Nephron (organoid): Measurements from ENCODE around the gene HOXA10.

Source experiments
- H3K27ac Mint-ChIP-seq, 3 experiments: 2 replicates each; pipeline ENCODE4 v1.8.0; 2020; ENCODE audit warnings: mixed read lengths in 3 of 3, mild to moderate bottlenecking in 2 of 3, moderate library complexity in 1 of 3
- H3K27me3 Mint-ChIP-seq: 2 replicates; pipeline ENCODE4 v1.8.0; 2021; ENCODE audit warnings: low read depth, mild to moderate bottlenecking, moderate library complexity, mixed read lengths
- H3K36me3 Mint-ChIP-seq: 2 replicates; pipeline ENCODE4 v1.8.0; 2020; ENCODE audit warnings: low read depth, mixed read lengths
- H3K4me1 Mint-ChIP-seq: 2 replicates; pipeline ENCODE4 v1.8.0; 2020; ENCODE audit warnings: mixed read lengths
- H3K4me3 Mint-ChIP-seq, 3 experiments: 2 replicates each; pipeline ENCODE4 v1.8.0; 2020; ENCODE audit warnings: mild to moderate bottlenecking in 3 of 3, mixed read lengths in 3 of 3, moderate library complexity in 2 of 3
- H3K9me3 Mint-ChIP-seq: 2 replicates; pipeline ENCODE4 v1.8.0; 2020; ENCODE audit warnings: mixed read lengths
- CTCF ChIP-seq, 3 experiments: fragments of 200-600 bp; sonication (generic); IDR thresholded peaks; one replicate each; pipeline ENCODE4 v1.5.0; 2021; ENCODE audit warnings: antibody characterized with exemption in 3 of 3; ENCODE audit not compliant: unreplicated experiment in 3 of 3

The HOXA10 gene

GRCh38 chr7:27191161-27191731 lies 17.1 kb upstream of the HOXA10 start:
- Mint-ChIP-seq H3K9me3 (no peaks in the 10 kb centered on the region), H3K36me3 (no peaks in the 10 kb centered on the region), H3K27ac (no peak overlapping the region), H3K4me1 (peaks cover 34% of the 10 kb centered on the region), H3K27me3 (peaks cover 100% of the 10 kb centered on the region), H3K4me3 (peak overlapping the region; percentile 45 to 59 (median 53))
- no peak for TF ChIP-seq CTCF (IDR thresholded peaks at IDR 0.05; ENCODE audit: unreplicated experiment in 3 of 3)

- Mint-ChIP-seq H3K27ac (peak overlapping the region in 2 of 3 experiments; percentile 3 to 97), H3K9me3 (no peaks in the 10 kb centered on the region), H3K4me1 (peaks cover 42% of the 10 kb centered on the region), H3K4me3 (peak overlapping the region; percentile 56 to 92 (median 71)), H3K27me3 (peaks cover 100% of the 10 kb centered on the region), H3K36me3 (no peaks in the 10 kb centered on the region)
- no peak for TF ChIP-seq CTCF (IDR thresholded peaks at IDR 0.05; ENCODE audit: unreplicated experiment in 3 of 3)
These were observed 16.1 kb upstream of the HOXA10 start for GRCh38 chr7:27189997-27190748.

GRCh38 chr7:27189295-27189996 lies 15.3 kb upstream of the HOXA10 start:
- Mint-ChIP-seq H3K27me3 (peaks cover 100% of the 10 kb centered on the region), H3K4me3 (peak overlapping the region; percentile 55 to 92 (median 71)), H3K36me3 (no peaks in the 10 kb centered on the region), H3K27ac (peak overlapping the region in 1 of 3 experiments; percentile 97), H3K4me1 (peaks cover 47% of the 10 kb centered on the region), H3K9me3 (no peaks in the 10 kb centered on the region)
- no peak for TF ChIP-seq CTCF (IDR thresholded peaks at IDR 0.05; ENCODE audit: unreplicated experiment in 3 of 3)

GRCh38 chr7:27188386-27189294 lies 14.5 kb upstream of the HOXA10 start:
- H3K4me1 Mint-ChIP-seq: peaks cover 43% of the 10 kb centered on the region
- H3K36me3 Mint-ChIP-seq: no peaks in the 10 kb centered on the region
- H3K27me3 Mint-ChIP-seq: peaks cover 100% of the 10 kb centered on the region

More at GRCh38 chr7:27188386-27189294, 14.5 kb upstream of the HOXA10 start:
- Mint-ChIP-seq H3K4me3 (peak overlapping the region; percentile 71 to 92 (median 79)), H3K27ac (peak overlapping the region; percentile 53 to 97 (median 78)), H3K9me3 (no peaks in the 10 kb centered on the region)
- no peak for TF ChIP-seq CTCF (IDR thresholded peaks at IDR 0.05; ENCODE audit: unreplicated experiment in 3 of 3)
